GM21360 (cell line): ENCODE results near the gene RFPL4A.

Source experiments
- ATAC-seq: cut with Tn5 transposase; IDR thresholded peaks from one replicate; pipeline ENCODE4 v1.9.1; 2021; ENCODE audit warnings: mild to moderate bottlenecking, moderate library complexity; ENCODE audit not compliant: unreplicated experiment

RFPL4A gene

GRCh38 chr19:55801416-55801815 is 42.5 kb downstream of the RFPL4A start:
- ATAC-seq: no peak

GRCh38 chr19:55802281-55802680 is 43.4 kb downstream of the RFPL4A start:
- no peak for ATAC-seq

GRCh38 chr19:55809381-55810058 is 50.6 kb downstream of the RFPL4A start:
- ATAC-seq: no peak

- no peak for ATAC-seq
These were observed 52.4 kb downstream of the RFPL4A start for GRCh38 chr19:55811340-55811739.

- no peak for ATAC-seq
These were observed 53.6 kb downstream of the RFPL4A start for GRCh38 chr19:55812449-55812848.
